Endothelial cell of umbilical vein (primary cell): ENCODE measurements around the gene SLC12A2. TPM values are rescaled to one million over a fixed set of nuclear protein-coding genes. Genes with fewer than 3 reads are reported as not detected.

ENCODE experiments used
- BruUV-seq: library from RNA; stranded (reverse); fragments of 400-500 nt; replicated peaks from 2 replicates; lab custom pipeline; 2021; lab: Mats Ljungman, UMichigan
- CTCF ChIA-PET: fragments of 300-600, 350-600 bp; sonication (Branson Sonifier 250); formaldehyde crosslinking; loops from one replicate; lab custom pipeline; 2021; ENCODE audit warnings: antibody characterized with exemption, inconsistent platforms; lab: Charles Lee
- POLR2A ChIA-PET: fragments of 300-600, 350-600 bp; sonication (Branson Sonifier 250); formaldehyde crosslinking; loops from one replicate; lab custom pipeline; 2021; ENCODE audit warnings: antibody characterized with exemption, inconsistent platforms; lab: Charles Lee
- DNase-seq: peaks from one replicate; pipeline ENCODE4 v3.0.0-alpha.2; 2011; ENCODE audit warnings: low read depth, low spot score
- FAIRE-seq: peaks from 2 replicates; lab custom pipeline; 2011; peaks lifted over from hg19 to GRCh38; lab: Jason Lieb, UNC
- H2AFZ ChIP-seq: 2 replicates; pipeline ENCODE4 v1.6.0; 2012; ENCODE audit warnings: low read depth, low read length, control low read depth, inconsistent platforms
- H3K27ac ChIP-seq: 2 replicates; pipeline ENCODE4 v1.5.1; 2011; ENCODE audit warnings: low read depth, mild to moderate bottlenecking, control low read depth, low read length, moderate library complexity; ENCODE audit not compliant: insufficient read depth
- H3K27me3 ChIP-seq, 2 experiments: 2 replicates each; pipeline versions ENCODE4 v1.6.0 to v1.6.1; 2011; ENCODE audit warnings: low read length in 2 of 2, mixed read lengths in 1 of 2; ENCODE audit not compliant: control insufficient read depth in 2 of 2, insufficient read depth in 2 of 2
- H3K36me3 ChIP-seq, 2 experiments: 2 replicates in 1 of 2; 3 replicates in 1 of 2; pipeline ENCODE4 v1.5.1; 2011; ENCODE audit warnings: low read length in 2 of 2, mild to moderate bottlenecking in 1 of 2, moderate library complexity in 1 of 2; ENCODE audit not compliant: control insufficient read depth in 2 of 2, insufficient read depth in 2 of 2; ENCODE audit errors: extremely low read depth in 1 of 2
- H3K4me1 ChIP-seq: 3 replicates; pipeline ENCODE4 v1.5.1; 2011; ENCODE audit warnings: mild to moderate bottlenecking, low read length; ENCODE audit not compliant: control insufficient read depth, insufficient read depth; ENCODE audit errors: extremely low read depth
- H3K4me2 ChIP-seq: 2 replicates; pipeline ENCODE4 v1.6.1; 2011; ENCODE audit warnings: low read length, control low read depth, mixed read lengths; ENCODE audit not compliant: insufficient read depth
- H3K4me3 ChIP-seq, 3 experiments: fragments of 200-600 bp in 1 of 3; sonication (generic), shearing (Covaris generic) in 1 of 3; replicated peaks in 1 of 3; 2 replicates each; pipeline ENCODE4 v1.5.1; 2011 to 2016; ENCODE audit warnings: control low read depth in 3 of 3, low read length in 3 of 3, mild to moderate bottlenecking in 2 of 3, inconsistent platforms in 1 of 3, low read depth in 1 of 3, moderate library complexity in 1 of 3; ENCODE audit not compliant: insufficient read depth in 1 of 3
- H3K79me2 ChIP-seq: 2 replicates; pipeline ENCODE4 v1.6.0; 2012; ENCODE audit warnings: low read length, inconsistent platforms; ENCODE audit not compliant: control insufficient read depth, insufficient read depth
- H3K9ac ChIP-seq: replicated peaks from 2 replicates; pipeline ENCODE3; 2011; ENCODE audit warnings: low read length, control low read depth; ENCODE audit not compliant: insufficient read depth; ENCODE audit errors: extremely low read depth
- H3K9me1 ChIP-seq: replicated peaks from 3 replicates; pipeline ENCODE4 v1.6.0; 2011; ENCODE audit warnings: mild to moderate bottlenecking, low read length; ENCODE audit not compliant: control insufficient read depth, insufficient read depth; ENCODE audit errors: extremely low read depth
- H3K9me3 ChIP-seq: replicated peaks from 2 replicates; pipeline ENCODE4 v1.5.1; 2012; ENCODE audit warnings: low read length, inconsistent platforms; ENCODE audit not compliant: control insufficient read depth, insufficient read depth
- H4K20me1 ChIP-seq: replicated peaks from 2 replicates; pipeline ENCODE3; 2011; ENCODE audit warnings: mild to moderate bottlenecking, low read length; ENCODE audit not compliant: control insufficient read depth, insufficient read depth; ENCODE audit errors: extremely low read depth
- EZH2 ChIP-seq: IDR thresholded peaks from 2 replicates; pipeline ENCODE4 v1.6.1; 2012; ENCODE audit warnings: borderline replicate concordance, low read depth, mild to moderate bottlenecking, moderate library complexity, low read length, inconsistent platforms; ENCODE audit not compliant: severe bottlenecking
- FOS ChIP-seq: IDR thresholded peaks from 2 replicates; pipeline ENCODE4 v1.6.1; 2011; ENCODE audit warnings: mild to moderate bottlenecking, low read length, moderate library complexity, borderline replicate concordance; ENCODE audit not compliant: insufficient read depth
- GATA2 ChIP-seq: IDR thresholded peaks from 2 replicates; pipeline ENCODE4 v1.7.0; 2011; ENCODE audit warnings: low read depth, mild to moderate bottlenecking, moderate library complexity, mixed read lengths, low read length; ENCODE audit not compliant: insufficient read length, insufficient read depth
- JUN ChIP-seq: IDR thresholded peaks from 2 replicates; pipeline ENCODE4 v1.6.1; 2011; ENCODE audit warnings: borderline replicate concordance, low read depth; ENCODE audit not compliant: insufficient read length, insufficient read depth
- MYC ChIP-seq: IDR thresholded peaks from one replicate; pipeline ENCODE4 v1.6.1; 2011; ENCODE audit warnings: mild to moderate bottlenecking, low read depth, low read length
- POLR2A ChIP-seq: IDR thresholded peaks from 2 replicates; pipeline ENCODE4 v1.6.1; 2012; ENCODE audit warnings: low read depth, mild to moderate bottlenecking, control low read depth, low read length
- POLR2AphosphoS5 ChIP-seq: IDR thresholded peaks from 2 replicates; pipeline ENCODE4 v1.6.1; 2012; ENCODE audit warnings: low read depth, mild to moderate bottlenecking, control low read depth, low read length, moderate library complexity; ENCODE audit not compliant: insufficient read depth
- dilution Hi-C: fragments of 300-500 bp; cut with MboI; formaldehyde crosslinking; loops from one replicate; pipeline ENCODE4 v1.15.0; 2019; ENCODE audit warnings: low sequenced_read_pairs; ENCODE audit not compliant: extremely low pct_ligation_motif_present
- intact Hi-C: fragments of 100-400 bp; cut with micrococcal nuclease; formaldehyde crosslinking; loops from one replicate; pipeline ENCODE4 v1.10.0; 2022
- polyA plus RNA-seq, 4 experiments: library from polyadenylated mRNA; depleted of rRNA in 3 of 4; stranded (reverse) in 3 of 4; unstranded in 1 of 4; fragments of >200 nt; gene quantifications; 2 replicates each; pipeline versions ENCODE4 v1.2.1 to v1.2.3, GENCODE V29; 2011 to 2012; ENCODE audit warnings: missing spikeins in 1 of 4
- total RNA-seq: library from RNA; stranded (reverse); gene quantifications from 2 replicates; pipeline ENCODE4 v1.2.3, GENCODE V29; 2021
- TF ChIP-seq, protein P1 (sequence below), 2 donors: IDR thresholded peaks; 1 replicate in 1 of 2; 2 replicates in 1 of 2; pipeline ENCODE4 v1.5.1; 2011; ENCODE audit warnings: low read length in 2 of 2, mild to moderate bottlenecking in 2 of 2, moderate library complexity in 2 of 2, control low read depth in 1 of 2, inconsistent platforms in 1 of 2, low read depth in 1 of 2; ENCODE audit not compliant: insufficient read depth in 1 of 2; ENCODE audit errors: extremely low read depth in 1 of 2
- TF ChIP-seq, protein P2 (sequence below): IDR thresholded peaks from 2 replicates; pipeline ENCODE4 v1.6.1; 2011; ENCODE audit not compliant: insufficient read depth, insufficient read length

Gene SLC12A2
- total and polyA plus RNA-seq, 2 donors (not counting 3 experiments of a cell fraction or from before 2014, with no cell fraction given) = 11.0 to 59.5 TPM

- Histone ChIP-seq H3K27ac (no peak overlapping the region), H3K4me1 (no peaks in the 10 kb centered on the region), H3K9me3 (no peaks in the 10 kb centered on the region), H4K20me1 (no peaks in the 10 kb centered on the region), H3K27me3 (no peaks in the 10 kb centered on the region), H3K79me2 (no peaks in the 10 kb centered on the region), H3K9me1 (no peaks in the 10 kb centered on the region), H3K4me2 (no peak overlapping the region), H3K4me3 (no peak overlapping the region), H3K9ac (no peak overlapping the region), H3K36me3 (no peaks in the 10 kb centered on the region), H2AFZ (no peak overlapping the region)
- DNase-seq (no peak), FAIRE-seq (no peak)
- dilution Hi-C loops = no loop called here
- BruUV-seq = no TSS peak
- ChIA-PET POLR2A (no interaction called here), CTCF (no interaction called here)
- TF ChIP-seq MYC = no peak
- TF ChIP-seq POLR2A = no peak
- TF ChIP-seq, protein P1, sequence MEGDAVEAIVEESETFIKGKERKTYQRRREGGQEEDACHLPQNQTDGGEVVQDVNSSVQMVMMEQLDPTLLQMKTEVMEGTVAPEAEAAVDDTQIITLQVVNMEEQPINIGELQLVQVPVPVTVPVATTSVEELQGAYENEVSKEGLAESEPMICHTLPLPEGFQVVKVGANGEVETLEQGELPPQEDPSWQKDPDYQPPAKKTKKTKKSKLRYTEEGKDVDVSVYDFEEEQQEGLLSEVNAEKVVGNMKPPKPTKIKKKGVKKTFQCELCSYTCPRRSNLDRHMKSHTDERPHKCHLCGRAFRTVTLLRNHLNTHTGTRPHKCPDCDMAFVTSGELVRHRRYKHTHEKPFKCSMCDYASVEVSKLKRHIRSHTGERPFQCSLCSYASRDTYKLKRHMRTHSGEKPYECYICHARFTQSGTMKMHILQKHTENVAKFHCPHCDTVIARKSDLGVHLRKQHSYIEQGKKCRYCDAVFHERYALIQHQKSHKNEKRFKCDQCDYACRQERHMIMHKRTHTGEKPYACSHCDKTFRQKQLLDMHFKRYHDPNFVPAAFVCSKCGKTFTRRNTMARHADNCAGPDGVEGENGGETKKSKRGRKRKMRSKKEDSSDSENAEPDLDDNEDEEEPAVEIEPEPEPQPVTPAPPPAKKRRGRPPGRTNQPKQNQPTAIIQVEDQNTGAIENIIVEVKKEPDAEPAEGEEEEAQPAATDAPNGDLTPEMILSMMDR (IDR thresholded peaks at IDR 0.05; ENCODE audit: extremely low read depth in 1 of 2, insufficient read depth in 1 of 2, low read depth in 1 of 2, low read length in 2 of 2) = no peak
- no peak for TF ChIP-seq FOS
- no peak for TF ChIP-seq JUN
- no peak for TF ChIP-seq POLR2AphosphoS5
- TF ChIP-seq EZH2 = no peak
- no peak for TF ChIP-seq GATA2
- TF ChIP-seq, protein P2, sequence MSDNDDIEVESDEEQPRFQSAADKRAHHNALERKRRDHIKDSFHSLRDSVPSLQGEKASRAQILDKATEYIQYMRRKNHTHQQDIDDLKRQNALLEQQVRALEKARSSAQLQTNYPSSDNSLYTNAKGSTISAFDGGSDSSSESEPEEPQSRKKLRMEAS = no peak
- intact Hi-C loops = no loop called here
Measured at GRCh38 chr5:128053291-128053954, 30.1 kb upstream of the SLC12A2 start.
